Karpas-422 (cell line): ENCODE results near the gene ADRA1B. TPM values are rescaled to one million over a fixed set of nuclear protein-coding genes. Genes with fewer than 3 reads are reported as not detected.
"Not testable (repeated sequence)": the region's sequence is repeated elsewhere in the genome, so short reads cannot be mapped to it uniquely, and the experiment has no call there.

Source experiments
- DNase-seq: peaks from one replicate; pipeline ENCODE4 v3.0.0-alpha.2; 2015
- H2AFZ ChIP-seq: fragments of 200-600 bp; sonication (generic); 2 replicates; pipeline ENCODE4 v1.6.1; 2014; ENCODE audit warnings: antibody characterized with exemption, low read length, mixed read lengths
- H3K27ac ChIP-seq: fragments of 200-600 bp; sonication (generic); 2 replicates; pipeline ENCODE4 v1.5.1; 2014; ENCODE audit warnings: mild to moderate bottlenecking, low read length, moderate library complexity
- H3K27me3 ChIP-seq: fragments of 200-600 bp; sonication (generic); 2 replicates; pipeline ENCODE4 v1.6.1; 2014; ENCODE audit warnings: low read length, mixed read lengths
- H3K36me3 ChIP-seq: fragments of 200-600 bp; sonication (generic); 2 replicates; pipeline ENCODE4 v1.6.1; 2014; ENCODE audit warnings: low read length, mixed read lengths; ENCODE audit not compliant: insufficient read depth
- H3K4me1 ChIP-seq: fragments of 200-600 bp; sonication (generic); 2 replicates; pipeline ENCODE4 v1.6.1; 2014; ENCODE audit warnings: mild to moderate bottlenecking, low read length, mixed read lengths
- H3K4me2 ChIP-seq: fragments of 200-600 bp; sonication (generic); 2 replicates; pipeline ENCODE4 v1.6.1; 2014; ENCODE audit warnings: low read length, low read depth, mild to moderate bottlenecking; ENCODE audit not compliant: poor library complexity, severe bottlenecking
- H3K4me3 ChIP-seq: fragments of 200-600 bp; sonication (generic); 2 replicates; pipeline ENCODE4 v1.5.1; 2014; ENCODE audit warnings: mild to moderate bottlenecking, antibody characterized with exemption, low read length, mixed read lengths
- H3K79me2 ChIP-seq: fragments of 200-600 bp; sonication (generic); 2 replicates; pipeline ENCODE4 v1.6.1; 2014; ENCODE audit warnings: mild to moderate bottlenecking, low read length, mixed read lengths
- H3K9ac ChIP-seq: fragments of 200-600 bp; sonication (generic); 2 replicates; pipeline ENCODE4 v1.6.0; 2014; ENCODE audit warnings: low read length
- H3K9me2 ChIP-seq: fragments of 200-600 bp; sonication (generic), shearing (Covaris generic); replicated peaks from 2 replicates; pipeline ENCODE4 v1.6.0; 2014; ENCODE audit warnings: mild to moderate bottlenecking, low read length, moderate library complexity; ENCODE audit not compliant: insufficient read depth
- H3K9me3 ChIP-seq: fragments of 300-700, 200-600 bp; sonication (generic); 2 replicates; pipeline ENCODE4 v1.6.1; 2014; ENCODE audit warnings: low read length, mixed read lengths
- H4K20me1 ChIP-seq: fragments of 200-600 bp; sonication (generic); 2 replicates; pipeline ENCODE4 v1.6.1; 2014; ENCODE audit warnings: mild to moderate bottlenecking, antibody characterized with exemption, low read length, low read depth; ENCODE audit not compliant: insufficient read depth
- total RNA-seq: library from RNA; depleted of rRNA; stranded (reverse); fragments of >200 nt; shearing (Covaris generic); gene quantifications from 2 replicates; pipeline ENCODE4 v1.2.3, GENCODE V29; 2014; ENCODE audit warnings: low replicate concordance

Gene ADRA1B
- total RNA-seq, 1 experiment from 2014 or later, result not detected

DNA sequence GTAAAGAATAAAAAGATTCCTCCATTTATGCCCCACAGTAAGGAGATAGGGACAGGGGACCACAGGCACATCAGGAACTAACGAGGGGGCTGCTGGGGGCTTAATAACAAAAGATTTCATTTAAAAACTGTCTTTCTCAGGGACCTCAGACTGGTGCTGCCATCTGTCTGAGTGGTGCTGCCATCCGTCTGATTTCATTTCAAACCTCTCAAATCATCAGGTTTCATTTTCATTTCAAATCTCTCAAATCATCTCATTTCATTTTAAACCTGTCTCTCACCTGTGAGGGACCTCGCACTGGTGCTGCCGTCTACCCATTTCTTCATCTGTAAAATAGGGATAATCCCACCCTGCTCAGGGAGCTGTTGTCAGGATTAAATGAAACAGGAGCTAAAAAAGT is 45.9 kb downstream of the ADRA1B start:
- H3K9ac ChIP-seq, result no peak overlapping the region
- no peaks in the 10 kb centered on the region for H3K9me3 ChIP-seq
- DNase-seq, result no peak
- H3K36me3 ChIP-seq, result no peaks in the 10 kb centered on the region
- no peak overlapping the region for H3K4me3 ChIP-seq
- no peaks in the 10 kb centered on the region for H3K4me1 ChIP-seq
- H4K20me1 ChIP-seq, result no peaks in the 10 kb centered on the region
- no peaks in the 10 kb centered on the region for H3K79me2 ChIP-seq
- no peak overlapping the region for H3K4me2 ChIP-seq
- H3K27ac ChIP-seq, result no peak overlapping the region
- no peaks in the 10 kb centered on the region for H3K27me3 ChIP-seq
- H2AFZ ChIP-seq, result no peak overlapping the region
- H3K9me2 ChIP-seq, result no peaks in the 10 kb centered on the region

GRCh38 chr5:159963935-159964334 is 47.7 kb downstream of the ADRA1B start:
- no peaks in the 10 kb centered on the region for H3K9me3 ChIP-seq
- H3K4me1 ChIP-seq, result no peaks in the 10 kb centered on the region
- no peak overlapping the region for H3K4me2 ChIP-seq
- H3K9me2 ChIP-seq, result no peaks in the 10 kb centered on the region
- H4K20me1 ChIP-seq, result no peaks in the 10 kb centered on the region
- no peak overlapping the region for H3K27ac ChIP-seq
- no peaks in the 10 kb centered on the region for H3K27me3 ChIP-seq
- H3K36me3 ChIP-seq, result no peaks in the 10 kb centered on the region
- no peaks in the 10 kb centered on the region for H3K79me2 ChIP-seq
- H2AFZ ChIP-seq, result no peak overlapping the region
- no peak overlapping the region for H3K9ac ChIP-seq
- no peak for DNase-seq
- no peak overlapping the region for H3K4me3 ChIP-seq

- H3K27me3 ChIP-seq, result no peaks in the 10 kb centered on the region
- no peaks in the 10 kb centered on the region for H3K9me2 ChIP-seq
- no peak overlapping the region for H2AFZ ChIP-seq
- H3K36me3 ChIP-seq, result no peaks in the 10 kb centered on the region
- no peaks in the 10 kb centered on the region for H4K20me1 ChIP-seq
- peak; percentile 67 for DNase-seq
- no peaks in the 10 kb centered on the region for H3K4me1 ChIP-seq
- H3K9me3 ChIP-seq, result no peaks in the 10 kb centered on the region
- no peaks in the 10 kb centered on the region for H3K79me2 ChIP-seq
- no peak overlapping the region for H3K27ac ChIP-seq
- no peak overlapping the region for H3K4me3 ChIP-seq
- H3K4me2 ChIP-seq, result no peak overlapping the region
- no peak overlapping the region for H3K9ac ChIP-seq
These were observed 49.0 kb downstream of the ADRA1B start for GRCh38 chr5:159965031-159965837.

DNA sequence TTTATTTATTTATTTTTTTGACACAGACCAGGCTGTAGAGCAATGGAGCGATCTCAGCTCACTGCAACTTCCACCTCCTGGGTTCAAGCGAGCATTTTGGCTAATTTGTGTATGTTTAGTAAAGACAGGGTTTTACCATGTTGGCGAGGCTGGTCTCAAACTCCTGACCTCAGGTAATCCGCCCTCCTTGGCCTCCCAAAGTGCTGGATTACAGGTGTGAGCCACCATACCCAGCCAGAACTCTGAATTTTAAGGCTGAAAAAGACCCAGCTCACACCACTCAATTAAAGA is 49.5 kb downstream of the ADRA1B start:
- not testable (repeated sequence) for H3K4me3 ChIP-seq, H3K27ac ChIP-seq, H3K27me3 ChIP-seq, H3K79me2 ChIP-seq, H3K4me1 ChIP-seq, H2AFZ ChIP-seq, H3K9me2 ChIP-seq, H3K9me3 ChIP-seq, H3K4me2 ChIP-seq, H3K9ac ChIP-seq, H4K20me1 ChIP-seq, DNase-seq, H3K36me3 ChIP-seq

- DNase-seq, result no peak
- H3K4me3 ChIP-seq, result no peak overlapping the region
- no peaks in the 10 kb centered on the region for H3K36me3 ChIP-seq
- no peak overlapping the region for H3K9ac ChIP-seq
- no peak overlapping the region for H3K27ac ChIP-seq
- no peaks in the 10 kb centered on the region for H3K4me1 ChIP-seq
- H3K4me2 ChIP-seq, result no peak overlapping the region
- H3K9me2 ChIP-seq, result no peaks in the 10 kb centered on the region
- no peaks in the 10 kb centered on the region for H3K27me3 ChIP-seq
- no peaks in the 10 kb centered on the region for H3K79me2 ChIP-seq
- no peaks in the 10 kb centered on the region for H3K9me3 ChIP-seq
- H4K20me1 ChIP-seq, result no peaks in the 10 kb centered on the region
- no peak overlapping the region for H2AFZ ChIP-seq
These were observed 53.7 kb downstream of the ADRA1B start for GRCh38 chr5:159969966-159970365.

DNA sequence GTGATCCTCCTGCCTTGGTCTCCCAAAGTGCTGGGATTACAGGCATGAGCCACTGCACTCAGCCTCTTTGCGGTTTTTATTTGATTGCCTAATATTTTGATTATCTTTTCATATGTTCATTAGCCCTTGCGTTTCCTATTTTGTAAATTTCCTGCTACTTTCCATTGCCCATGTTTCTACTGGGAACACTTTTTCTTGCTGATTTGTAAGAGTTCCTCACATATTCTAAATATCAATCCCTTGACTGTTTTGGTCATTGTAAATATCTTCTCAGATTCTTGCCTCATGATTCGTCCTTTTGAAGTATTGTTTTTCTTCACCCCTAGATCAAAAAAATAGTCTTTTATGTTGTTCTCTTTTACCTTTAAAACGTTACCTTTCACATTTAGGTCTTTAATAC is 54.8 kb downstream of the ADRA1B start:
- H3K4me1 ChIP-seq, result no peaks in the 10 kb centered on the region
- H3K9ac ChIP-seq, result no peak overlapping the region
- DNase-seq, result no peak
- H3K9me2 ChIP-seq, result no peaks in the 10 kb centered on the region
- H3K36me3 ChIP-seq, result no peaks in the 10 kb centered on the region
- H3K4me2 ChIP-seq, result no peak overlapping the region
- H3K4me3 ChIP-seq, result no peak overlapping the region
- no peak overlapping the region for H2AFZ ChIP-seq
- no peaks in the 10 kb centered on the region for H3K27me3 ChIP-seq
- H3K9me3 ChIP-seq, result no peaks in the 10 kb centered on the region
- no peaks in the 10 kb centered on the region for H4K20me1 ChIP-seq
- H3K27ac ChIP-seq, result no peak overlapping the region
- H3K79me2 ChIP-seq, result no peaks in the 10 kb centered on the region

DNA sequence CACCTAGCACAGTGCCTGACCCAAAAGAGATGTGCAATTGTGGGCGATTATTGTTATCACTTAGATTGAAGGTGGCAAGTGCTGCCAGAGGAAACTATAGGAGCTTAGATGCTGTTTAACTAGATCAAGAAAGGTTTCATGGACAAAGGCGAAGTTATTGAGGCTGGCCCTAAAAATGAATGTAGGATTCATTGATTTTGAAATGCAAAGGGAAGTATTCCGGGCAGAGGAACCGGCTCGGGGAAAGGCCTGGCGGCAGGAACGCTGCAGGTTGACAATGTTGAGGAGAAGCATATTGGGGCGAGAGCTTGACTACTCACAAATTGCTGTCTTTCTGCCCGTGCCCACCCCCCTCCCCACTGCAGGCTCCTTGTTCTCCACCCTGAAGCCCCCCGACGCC is 55.2 kb downstream of the ADRA1B start:
- no peak overlapping the region for H3K9ac ChIP-seq
- H3K9me2 ChIP-seq, result no peaks in the 10 kb centered on the region
- H3K4me2 ChIP-seq, result no peak overlapping the region
- H3K4me3 ChIP-seq, result no peak overlapping the region
- no peak for DNase-seq
- H3K9me3 ChIP-seq, result no peaks in the 10 kb centered on the region
- no peaks in the 10 kb centered on the region for H3K4me1 ChIP-seq
- no peak overlapping the region for H2AFZ ChIP-seq
- no peaks in the 10 kb centered on the region for H3K27me3 ChIP-seq
- no peaks in the 10 kb centered on the region for H3K36me3 ChIP-seq
- H4K20me1 ChIP-seq, result no peaks in the 10 kb centered on the region
- no peak overlapping the region for H3K27ac ChIP-seq
- no peaks in the 10 kb centered on the region for H3K79me2 ChIP-seq

DNA sequence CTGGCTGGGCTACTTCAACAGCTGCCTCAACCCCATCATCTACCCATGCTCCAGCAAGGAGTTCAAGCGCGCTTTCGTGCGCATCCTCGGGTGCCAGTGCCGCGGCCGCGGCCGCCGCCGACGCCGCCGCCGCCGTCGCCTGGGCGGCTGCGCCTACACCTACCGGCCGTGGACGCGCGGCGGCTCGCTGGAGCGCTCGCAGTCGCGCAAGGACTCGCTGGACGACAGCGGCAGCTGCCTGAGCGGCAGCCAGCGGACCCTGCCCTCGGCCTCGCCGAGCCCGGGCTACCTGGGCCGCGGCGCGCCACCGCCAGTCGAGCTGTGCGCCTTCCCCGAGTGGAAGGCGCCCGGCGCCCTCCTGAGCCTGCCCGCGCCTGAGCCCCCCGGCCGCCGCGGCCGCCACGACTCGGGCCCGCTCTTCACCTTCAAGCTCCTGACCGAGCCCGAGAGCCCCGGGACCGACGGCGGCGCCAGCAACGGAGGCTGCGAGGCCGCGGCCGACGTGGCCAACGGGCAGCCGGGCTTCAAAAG is 55.7 kb downstream of the ADRA1B start:
- no peak overlapping the region for H3K4me3 ChIP-seq

More for the DNA sequence above, 55.7 kb downstream of the ADRA1B start:
- no peaks in the 10 kb centered on the region for H4K20me1 ChIP-seq
- H3K36me3 ChIP-seq, result no peaks in the 10 kb centered on the region
- no peak overlapping the region for H2AFZ ChIP-seq
- no peak overlapping the region for H3K4me2 ChIP-seq
- no peaks in the 10 kb centered on the region for H3K9me3 ChIP-seq
- no peaks in the 10 kb centered on the region for H3K4me1 ChIP-seq
- H3K9me2 ChIP-seq, result no peaks in the 10 kb centered on the region
- no peak for DNase-seq
- H3K9ac ChIP-seq, result no peak overlapping the region
- no peak overlapping the region for H3K27ac ChIP-seq
- H3K27me3 ChIP-seq, result no peaks in the 10 kb centered on the region
- no peaks in the 10 kb centered on the region for H3K79me2 ChIP-seq
